ENCODE data around the gene TDRD12.
"Not testable (repeated sequence)": the region's sequence is repeated elsewhere in the genome, so short reads cannot be mapped to it uniquely, and the experiment has no call there.

TDRD12 gene

GRCh38 chr19:32709032-32709431 is 10.5 kb upstream of the TDRD12 start:
- no peaks in the 10 kb centered on the region for H3K4me1 ChIP-seq (ENCODE audit: insufficient read depth, low read length)
- H3K9ac ChIP-seq (ENCODE audit: low read depth, low read length): no peak overlapping the region
- H3K36me3 ChIP-seq (ENCODE audit: insufficient read depth, low read length): peaks cover 4% of the 10 kb centered on the region; the same call in 1 of the 2 replicates
- H3K9me3 ChIP-seq (ENCODE audit: control insufficient read depth, insufficient read depth, low read length): peaks cover 6% of the 10 kb centered on the region; the same call in 1 of the 2 replicates

DNA sequence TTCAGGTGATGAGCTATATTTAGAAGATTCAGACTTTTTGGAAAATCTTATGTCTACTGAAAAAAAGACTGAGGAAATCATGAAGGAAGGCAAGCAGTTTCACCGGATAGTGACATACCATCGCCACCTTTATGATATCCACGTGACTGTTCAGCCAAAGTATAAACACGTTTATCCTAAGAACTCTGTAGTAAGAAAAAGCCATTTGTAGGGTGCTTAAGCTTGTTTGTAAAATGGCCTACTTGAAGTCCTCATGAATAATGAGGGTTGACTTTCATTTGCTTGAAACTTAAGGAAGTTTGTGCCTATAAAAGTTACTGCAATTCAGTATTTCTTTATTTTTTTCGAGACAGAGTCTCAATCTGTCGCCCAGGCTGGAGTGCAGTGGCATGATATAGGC is 7.8 kb upstream of the TDRD12 start:
- H3K4me1 ChIP-seq (ENCODE audit: insufficient read depth, low read length): no peaks in the 10 kb centered on the region
- H3K36me3 ChIP-seq (ENCODE audit: insufficient read depth, low read length): no peaks in the 10 kb centered on the region
- no peaks in the 10 kb centered on the region for H3K9me3 ChIP-seq (ENCODE audit: control insufficient read depth, insufficient read depth, low read length)
- no peak overlapping the region for H3K9ac ChIP-seq (ENCODE audit: low read depth, low read length)

DNA sequence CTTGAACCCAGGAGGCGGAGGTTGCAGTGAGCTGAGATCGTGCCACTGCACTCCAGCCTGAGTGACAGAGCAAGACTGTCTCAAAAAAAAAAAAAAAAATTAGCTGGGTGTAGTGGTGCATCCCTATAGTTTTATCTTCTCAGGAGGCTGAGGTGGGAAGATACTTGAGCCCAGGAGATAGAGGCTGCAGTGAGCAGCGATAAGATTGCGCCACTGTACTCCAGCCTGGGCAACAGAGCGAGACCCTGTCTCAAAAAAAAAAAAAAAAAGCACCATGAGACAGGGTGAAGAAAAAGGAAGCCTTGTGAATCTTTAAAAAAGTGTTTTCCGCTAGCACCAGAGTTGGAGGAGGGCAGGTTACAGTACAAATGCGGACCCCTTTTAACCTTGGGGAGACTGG is 3.4 kb upstream of the TDRD12 start:
- H3K36me3 ChIP-seq (ENCODE audit: insufficient read depth, low read length); H3K9me3 ChIP-seq (ENCODE audit: control insufficient read depth, insufficient read depth, low read length); H3K9ac ChIP-seq (ENCODE audit: low read depth, low read length); H3K4me1 ChIP-seq (ENCODE audit: insufficient read depth, low read length): not testable (repeated sequence)

- H3K4me1 ChIP-seq (ENCODE audit: insufficient read depth, low read length): no peaks in the 10 kb centered on the region
- no peak overlapping the region for H3K9ac ChIP-seq (ENCODE audit: low read depth, low read length)
- H3K36me3 ChIP-seq (ENCODE audit: insufficient read depth, low read length): no peaks in the 10 kb centered on the region
- H3K9me3 ChIP-seq (ENCODE audit: control insufficient read depth, insufficient read depth, low read length): no peaks in the 10 kb centered on the region; the same call in 1 of the 2 replicates
Measured at GRCh38 chr19:32717496-32717895, 2.1 kb upstream of the TDRD12 start.

DNA sequence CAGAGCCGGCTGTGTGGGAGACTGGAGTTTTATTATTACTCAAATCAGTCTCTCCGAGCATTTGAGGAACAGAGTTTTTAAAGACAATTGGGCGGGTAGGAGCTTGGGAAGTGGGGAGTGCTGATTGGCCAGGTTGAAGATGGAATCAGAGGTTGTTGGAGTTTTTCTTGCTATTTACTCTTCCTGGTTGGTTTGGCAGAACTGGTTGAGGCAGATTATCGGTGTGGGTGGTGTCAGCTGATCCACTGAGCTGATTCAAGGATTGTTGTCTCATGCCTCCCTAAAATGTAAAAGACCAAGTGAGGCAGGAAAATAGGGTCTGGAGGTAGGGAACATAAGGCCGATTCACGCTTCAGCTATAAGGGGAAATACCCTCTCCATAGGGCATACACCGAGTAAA is 1.3 kb upstream of the TDRD12 start:
- Histone ChIP-seq H3K9me3 (ENCODE audit: control insufficient read depth, insufficient read depth, low read length) (no peaks in the 10 kb centered on the region; the same call in 1 of the 2 replicates), H3K4me1 (ENCODE audit: insufficient read depth, low read length) (no peaks in the 10 kb centered on the region), H3K36me3 (ENCODE audit: insufficient read depth, low read length) (no peaks in the 10 kb centered on the region), H3K9ac (ENCODE audit: low read depth, low read length) (no peak overlapping the region)

GRCh38 chr19:32720216-32720935 is 809 bp downstream of the TDRD12 start:
- Histone ChIP-seq H3K36me3 (ENCODE audit: insufficient read depth, low read length) (no peaks in the 10 kb centered on the region), H3K9me3 (ENCODE audit: control insufficient read depth, insufficient read depth, low read length) (no peaks in the 10 kb centered on the region; the same call in 1 of the 2 replicates), H3K4me1 (ENCODE audit: insufficient read depth, low read length) (no peaks in the 10 kb centered on the region), H3K9ac (ENCODE audit: low read depth, low read length) (no peak overlapping the region)

DNA sequence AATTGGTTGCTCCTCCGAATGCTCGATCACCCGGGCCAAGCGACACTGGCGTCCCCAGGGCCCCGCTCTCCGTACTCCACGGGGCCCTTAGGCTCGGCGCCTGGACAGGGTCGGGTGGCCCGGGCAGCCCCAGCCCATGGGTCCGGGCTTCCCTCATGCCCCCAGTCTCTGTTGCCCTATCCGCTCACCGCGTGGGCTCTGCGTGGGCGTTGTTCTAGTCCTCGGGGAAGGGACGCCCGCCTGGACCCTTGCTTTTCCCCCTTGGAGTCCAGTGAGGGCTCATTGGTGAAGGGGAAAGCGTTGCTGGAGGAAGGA is 1.3 kb downstream of the TDRD12 start:
- Histone ChIP-seq H3K9me3 (ENCODE audit: control insufficient read depth, insufficient read depth, low read length) (no peaks in the 10 kb centered on the region; the same call in 1 of the 2 replicates), H3K36me3 (ENCODE audit: insufficient read depth, low read length) (no peaks in the 10 kb centered on the region), H3K9ac (ENCODE audit: low read depth, low read length) (no peak overlapping the region), H3K4me1 (ENCODE audit: insufficient read depth, low read length) (no peaks in the 10 kb centered on the region)

- Histone ChIP-seq H3K9me3 (ENCODE audit: control insufficient read depth, insufficient read depth, low read length) (no peaks in the 10 kb centered on the region), H3K9ac (ENCODE audit: low read depth, low read length) (no peak overlapping the region), H3K4me1 (ENCODE audit: insufficient read depth, low read length) (no peaks in the 10 kb centered on the region), H3K36me3 (ENCODE audit: insufficient read depth, low read length) (no peaks in the 10 kb centered on the region)
Measured at GRCh38 chr19:32735936-32736335, 16.4 kb downstream of the TDRD12 start.

DNA sequence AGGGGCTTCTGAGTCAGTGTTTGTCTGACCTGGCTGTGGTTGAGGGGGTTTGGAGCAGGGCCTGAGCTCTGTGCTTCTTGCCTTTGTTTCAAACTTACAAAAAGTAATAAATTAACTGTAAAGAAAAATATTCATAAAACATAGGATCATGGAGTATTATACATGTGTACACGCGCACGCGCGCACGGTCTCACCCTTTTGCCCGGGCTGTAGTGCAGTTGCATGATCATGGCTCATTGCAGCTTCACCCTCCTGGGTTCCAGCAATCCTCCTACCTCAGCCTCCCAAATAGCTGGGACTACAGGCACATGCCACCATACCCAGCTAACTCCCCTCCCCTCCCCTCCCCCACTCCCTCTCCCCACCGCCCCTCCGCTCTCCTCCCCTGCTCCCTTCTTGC is 23.5 kb downstream of the TDRD12 start:
- H3K9me3 ChIP-seq (ENCODE audit: control insufficient read depth, insufficient read depth, low read length): no peaks in the 10 kb centered on the region
- no peak overlapping the region for H3K9ac ChIP-seq (ENCODE audit: low read depth, low read length)
- no peaks in the 10 kb centered on the region for H3K36me3 ChIP-seq (ENCODE audit: insufficient read depth, low read length)
- no peaks in the 10 kb centered on the region for H3K4me1 ChIP-seq (ENCODE audit: insufficient read depth, low read length)

GRCh38 chr19:32743447-32743846 is 23.9 kb downstream of the TDRD12 start:
- Histone ChIP-seq H3K9me3 (ENCODE audit: control insufficient read depth, insufficient read depth, low read length) (no peaks in the 10 kb centered on the region), H3K36me3 (ENCODE audit: insufficient read depth, low read length) (no peaks in the 10 kb centered on the region), H3K9ac (ENCODE audit: low read depth, low read length) (no peak overlapping the region), H3K4me1 (ENCODE audit: insufficient read depth, low read length) (no peaks in the 10 kb centered on the region)

GRCh38 chr19:32744555-32745325 is 25.2 kb downstream of the TDRD12 start:
- H3K9ac ChIP-seq (ENCODE audit: low read depth, low read length): no peak overlapping the region
- H3K9me3 ChIP-seq (ENCODE audit: control insufficient read depth, insufficient read depth, low read length): no peaks in the 10 kb centered on the region
- no peaks in the 10 kb centered on the region for H3K36me3 ChIP-seq (ENCODE audit: insufficient read depth, low read length)
- H3K4me1 ChIP-seq (ENCODE audit: insufficient read depth, low read length): no peaks in the 10 kb centered on the region

GRCh38 chr19:32745594-32746251 is 26.2 kb downstream of the TDRD12 start:
- not testable (repeated sequence) for H3K9me3 ChIP-seq (ENCODE audit: control insufficient read depth, insufficient read depth, low read length); H3K36me3 ChIP-seq (ENCODE audit: insufficient read depth, low read length); H3K4me1 ChIP-seq (ENCODE audit: insufficient read depth, low read length); H3K9ac ChIP-seq (ENCODE audit: low read depth, low read length)

DNA sequence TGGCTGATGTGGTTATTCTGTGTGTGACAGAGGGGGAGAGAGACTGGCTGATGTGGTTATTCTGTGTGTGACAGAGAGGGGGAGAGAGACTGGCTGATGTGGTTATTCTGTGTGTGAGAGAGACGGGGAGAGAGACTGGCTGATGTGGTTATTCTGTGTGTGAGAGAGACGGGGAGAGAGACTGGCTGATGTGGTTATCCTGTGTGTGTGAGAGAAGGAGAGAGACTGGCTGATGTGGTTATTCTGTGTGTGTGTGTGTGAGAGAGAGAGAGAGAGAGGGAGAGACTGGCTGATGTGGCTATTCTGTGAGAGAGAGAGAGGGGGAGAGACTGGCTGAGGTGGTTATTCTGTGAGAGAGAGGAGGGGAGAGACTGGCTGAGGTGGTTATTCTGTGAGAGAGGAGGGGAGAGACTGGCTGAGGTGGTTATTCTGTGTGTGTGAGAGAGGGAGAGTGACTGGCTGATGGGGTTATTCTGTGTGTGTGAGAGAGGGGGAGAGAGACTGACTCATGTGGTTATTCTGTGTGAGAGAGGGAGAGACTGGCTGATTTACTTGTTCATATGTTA is 27.1 kb downstream of the TDRD12 start:
- H3K4me1 ChIP-seq (ENCODE audit: insufficient read depth, low read length); H3K9ac ChIP-seq (ENCODE audit: low read depth, low read length); H3K9me3 ChIP-seq (ENCODE audit: control insufficient read depth, insufficient read depth, low read length); H3K36me3 ChIP-seq (ENCODE audit: insufficient read depth, low read length): not testable (repeated sequence)

- Histone ChIP-seq H3K36me3 (ENCODE audit: insufficient read depth, low read length) (no peaks in the 10 kb centered on the region), H3K9ac (ENCODE audit: low read depth, low read length) (no peak overlapping the region), H3K4me1 (ENCODE audit: insufficient read depth, low read length) (no peaks in the 10 kb centered on the region), H3K9me3 (ENCODE audit: control insufficient read depth, insufficient read depth, low read length) (no peaks in the 10 kb centered on the region)
Measured at GRCh38 chr19:32748497-32748896, 28.9 kb downstream of the TDRD12 start.
